HG03159 (cell line): ENCODE results near the gene PRODH2.
"Not testable (repeated sequence)": the region's sequence is repeated elsewhere in the genome, so short reads cannot be mapped to it uniquely, and the experiment has no call there.

Experiments used
- ATAC-seq: cut with Tn5 transposase; IDR thresholded peaks from one replicate; pipeline ENCODE4 v1.9.1; 2021; ENCODE audit warnings: mild to moderate bottlenecking, moderate library complexity; ENCODE audit not compliant: unreplicated experiment

Gene PRODH2

DNA sequence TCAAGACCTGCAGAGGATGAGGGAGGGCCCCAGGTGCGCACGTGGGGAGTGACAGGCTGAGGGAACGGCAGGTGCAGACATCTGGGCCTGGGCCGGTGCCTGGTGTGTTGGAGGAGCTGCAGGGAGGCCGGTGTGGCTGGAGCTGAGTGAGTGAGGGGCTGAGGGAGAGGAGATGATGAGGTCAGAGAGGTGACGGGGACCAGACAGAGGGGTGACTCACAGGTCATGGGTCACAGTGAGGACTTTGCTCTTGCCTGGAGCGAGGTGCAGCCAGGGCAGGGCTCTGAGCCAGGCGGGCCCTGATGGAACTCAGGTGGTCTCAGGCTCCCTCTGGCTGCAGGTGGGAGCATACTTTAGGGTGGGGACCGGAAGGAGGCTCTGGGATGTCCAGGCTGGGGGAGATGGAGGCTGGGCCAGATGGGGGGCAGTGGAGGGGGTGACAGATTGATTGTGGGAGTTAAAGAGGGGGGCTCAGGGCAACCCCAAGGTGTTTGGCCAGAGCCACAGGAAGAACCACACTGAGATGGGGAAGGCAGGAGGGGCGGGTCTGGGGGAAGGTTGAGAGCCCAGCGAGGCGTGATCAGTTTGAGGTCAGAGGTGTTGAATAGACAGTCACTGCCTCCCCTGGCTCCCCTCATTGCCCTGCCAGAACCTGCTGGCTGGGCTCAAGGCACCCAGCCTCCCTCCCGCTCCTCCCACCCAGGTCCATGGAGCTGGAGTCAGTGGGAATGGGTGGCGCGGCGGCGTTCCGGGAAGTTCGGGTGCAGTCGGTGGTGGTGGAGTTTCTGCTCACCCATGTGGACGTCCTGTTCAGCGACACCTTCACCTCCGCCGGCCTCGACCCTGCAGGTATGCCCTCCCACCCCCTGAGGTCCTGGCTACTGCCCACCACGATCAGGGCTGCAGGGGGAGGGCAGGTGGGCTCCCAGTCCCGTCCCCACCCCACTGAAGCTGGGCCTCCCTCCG, 28.9 kb downstream of the PRODH2 start:
- ATAC-seq, result no peak

DNA sequence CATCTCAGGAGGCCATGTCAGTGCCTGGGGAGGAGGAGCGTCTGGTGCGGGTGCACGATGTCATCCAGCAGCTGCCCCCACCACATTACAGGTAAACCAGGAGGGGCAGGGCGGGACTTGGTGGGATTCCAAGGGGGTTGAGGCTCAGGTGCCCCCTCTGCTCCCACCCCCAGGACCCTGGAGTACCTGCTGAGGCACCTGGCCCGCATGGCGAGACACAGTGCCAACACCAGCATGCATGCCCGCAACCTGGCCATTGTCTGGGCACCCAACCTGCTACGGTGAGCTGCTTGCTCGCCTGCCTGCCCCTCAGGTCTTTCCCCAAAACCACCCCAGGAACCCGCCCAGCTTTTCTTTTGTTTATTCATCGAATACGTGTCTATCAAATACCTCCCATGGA, 30.1 kb downstream of the PRODH2 start:
- ATAC-seq, result no peak

GRCh38 chr19:35781650-35782049, 31.0 kb downstream of the PRODH2 start:
- no peak for ATAC-seq

DNA sequence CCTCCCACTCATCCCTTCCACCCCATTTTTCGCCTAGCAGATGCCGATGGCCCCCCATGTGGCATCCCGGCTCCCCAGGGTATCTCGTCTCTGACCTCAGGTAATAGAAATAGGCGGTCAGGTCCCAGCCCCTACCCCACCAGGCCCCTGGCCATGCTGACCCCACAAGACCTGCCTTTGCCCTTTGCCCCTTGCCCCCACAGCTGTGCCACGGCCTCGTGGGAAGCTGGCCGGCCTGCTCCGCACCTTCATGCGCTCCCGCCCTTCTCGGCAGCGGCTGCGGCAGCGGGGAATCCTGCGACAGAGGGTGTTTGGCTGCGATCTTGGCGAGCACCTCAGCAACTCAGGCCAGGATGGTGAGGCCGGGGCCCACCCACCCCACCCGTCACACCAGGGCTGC, 31.9 kb downstream of the PRODH2 start:
- no peak for ATAC-seq

GRCh38 chr19:35780058-35780457, 32.6 kb downstream of the PRODH2 start:
- no peak for ATAC-seq

DNA sequence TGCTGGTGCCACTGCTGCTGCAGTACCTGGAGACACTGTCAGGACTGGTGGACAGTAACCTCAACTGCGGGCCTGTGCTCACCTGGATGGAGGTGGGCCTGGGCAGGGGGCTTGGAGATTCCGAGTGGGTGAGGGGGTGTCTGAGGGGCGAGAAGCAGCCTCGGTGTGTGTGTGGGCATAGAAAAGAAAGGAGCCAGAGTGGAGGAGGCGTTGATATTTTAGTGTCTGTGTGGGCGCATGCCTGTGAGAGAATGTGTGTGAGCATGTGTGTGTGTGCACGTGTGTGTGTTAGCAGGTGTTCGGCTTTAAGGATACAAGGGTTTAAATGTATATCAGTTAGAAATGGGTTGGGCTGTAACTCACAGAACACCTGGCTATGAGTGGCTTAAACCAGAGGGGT, 33.6 kb downstream of the PRODH2 start:
- no peak for ATAC-seq

DNA sequence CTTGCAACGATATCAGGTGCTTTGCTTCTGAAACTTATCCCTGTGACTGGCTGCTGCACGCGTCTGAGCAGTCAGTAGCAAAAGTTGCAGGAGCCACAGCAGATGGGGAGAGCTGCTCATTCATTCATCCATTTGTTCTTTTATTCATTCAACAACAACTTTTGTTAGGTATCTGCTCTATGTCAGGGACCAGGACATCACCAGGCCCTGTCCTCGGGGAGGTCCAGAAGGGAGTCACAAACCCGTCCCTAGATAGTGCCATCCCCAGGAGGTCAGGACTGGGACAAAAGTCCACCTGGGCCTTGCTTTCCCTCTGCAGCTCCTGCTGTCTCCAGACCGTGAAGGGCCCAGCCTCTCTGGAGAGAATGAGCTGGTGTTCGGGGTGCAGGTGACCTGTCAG, 34.7 kb downstream of the PRODH2 start:
- ATAC-seq, result no peak

GRCh38 chr19:35777086-35777841, 35.4 kb downstream of the PRODH2 start:
- no peak for ATAC-seq

- no peak for ATAC-seq
Observed at GRCh38 chr19:35776102-35776788, 36.4 kb downstream of the PRODH2 start.

GRCh38 chr19:35775298-35776101, 37.1 kb downstream of the PRODH2 start, which contains the start of gene ARHGAP33:
ARHGAP33 (plus strand) TSS chr19:35775564; CDS start chr19:35775659, 95 bp downstream.
- ATAC-seq, result peak; percentile 86

DNA sequence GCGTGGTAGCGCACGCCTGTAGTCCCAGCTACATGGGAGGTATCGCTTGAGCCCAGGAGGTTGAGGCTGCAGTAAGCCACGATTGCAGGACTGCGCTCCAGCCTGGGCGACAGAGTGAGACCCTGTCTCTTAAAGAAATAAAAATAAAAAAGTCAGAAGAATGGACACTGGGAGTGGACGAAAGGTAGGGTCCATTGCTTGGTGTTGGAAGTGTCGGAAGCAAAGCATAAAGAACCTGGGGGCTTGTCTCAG, 37.7 kb downstream of the PRODH2 start:
- ATAC-seq, result no peak

GRCh38 chr19:35774274-35775045, 38.2 kb downstream of the PRODH2 start:
- ATAC-seq, result no peak

DNA sequence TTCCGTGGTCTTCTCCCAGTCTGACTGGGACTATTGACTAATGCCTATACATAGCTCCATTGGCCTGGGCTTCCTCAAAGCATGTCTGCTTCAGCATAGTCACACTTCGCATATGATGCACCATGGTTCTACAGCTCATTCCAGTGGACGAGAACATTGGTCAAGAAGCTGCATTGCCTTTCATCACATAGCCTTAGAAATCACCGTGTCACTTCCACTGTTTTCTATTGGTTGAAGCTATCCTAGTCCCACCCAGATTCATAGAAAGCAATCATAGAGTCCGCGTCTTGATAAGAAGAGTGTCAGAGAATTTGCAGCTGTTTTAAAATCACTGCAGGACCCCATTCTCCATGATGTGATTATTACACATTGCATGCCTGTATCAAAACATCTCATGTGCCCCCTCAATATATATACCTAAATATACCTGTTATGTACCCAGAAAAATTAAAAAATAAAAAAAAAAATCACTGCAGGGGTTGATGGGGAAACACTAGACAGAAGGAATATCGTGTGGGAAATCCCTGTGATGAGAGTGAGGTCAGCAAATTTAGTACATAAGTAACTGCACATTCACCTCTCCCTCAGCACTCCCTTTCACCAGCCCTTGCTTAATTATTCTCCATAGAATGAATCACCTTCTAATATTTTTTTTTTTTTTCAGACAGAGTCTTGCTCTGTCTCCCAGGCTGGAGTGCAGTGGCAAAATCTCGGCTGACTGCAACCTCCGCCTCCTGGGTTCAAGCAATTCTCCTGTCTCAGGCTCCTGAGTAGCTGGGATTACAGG, 39.4 kb downstream of the PRODH2 start:
- ATAC-seq, result no peak

GRCh38 chr19:35772362-35772761, 40.3 kb downstream of the PRODH2 start:
- ATAC-seq, result not testable (repeated sequence)

DNA sequence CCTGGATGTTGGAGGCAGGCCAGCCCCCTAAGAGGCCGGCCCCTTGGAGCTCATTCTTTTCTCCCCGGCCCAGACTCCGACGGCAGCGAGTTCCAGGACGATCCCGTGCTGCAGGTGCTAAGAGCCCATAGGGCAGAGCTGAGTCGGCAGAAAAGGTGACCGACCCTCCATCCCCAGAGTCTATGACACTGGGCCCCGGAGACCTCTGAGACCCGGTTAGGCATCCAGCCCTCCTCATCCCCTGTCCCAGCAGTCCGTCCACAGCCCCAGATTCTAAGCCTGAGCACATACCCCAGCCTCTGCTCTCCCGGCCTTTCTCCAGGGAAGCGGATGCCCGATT, 44.6 kb downstream of the PRODH2 start:
- no peak for ATAC-seq

DNA sequence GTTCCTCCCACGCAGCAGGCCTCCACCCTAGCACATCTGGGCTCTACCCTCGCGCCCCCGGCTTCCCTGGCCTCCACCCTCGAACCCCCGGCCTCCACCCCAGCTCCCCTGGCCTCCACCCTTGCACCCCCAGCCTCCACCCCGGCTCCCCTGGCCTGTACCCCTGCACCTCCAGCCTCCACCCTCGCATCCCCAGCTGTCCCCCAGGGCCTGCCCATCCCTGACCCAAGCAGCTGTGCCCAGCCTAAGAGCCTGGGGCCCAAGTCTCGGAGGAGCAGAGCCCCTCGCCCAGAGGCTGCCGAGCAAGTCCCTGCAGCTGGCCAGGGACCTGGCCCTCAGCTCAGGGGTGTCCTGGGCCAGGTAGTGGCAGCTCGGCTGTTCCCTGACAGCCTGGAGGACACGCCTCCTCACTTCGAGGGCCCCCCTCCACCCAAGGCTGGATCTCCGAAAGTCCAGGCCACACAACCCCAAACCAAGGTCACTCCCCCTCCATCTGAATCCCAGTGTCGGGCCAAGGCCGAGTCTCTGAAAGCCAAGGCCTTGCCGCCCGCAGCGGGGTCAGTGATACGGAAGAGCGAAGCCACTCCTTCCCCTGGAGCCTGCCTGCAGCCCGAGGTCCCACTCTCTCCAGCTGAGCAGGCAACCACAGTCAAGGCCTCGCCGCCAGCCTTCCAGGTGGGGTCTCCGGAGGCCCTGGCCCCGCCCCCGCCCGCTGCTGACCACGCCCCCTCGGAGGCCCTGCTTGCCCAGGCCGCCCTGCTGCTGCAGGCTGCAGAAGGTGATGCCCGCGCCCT, 45.2 kb downstream of the PRODH2 start:
- no peak for ATAC-seq

DNA sequence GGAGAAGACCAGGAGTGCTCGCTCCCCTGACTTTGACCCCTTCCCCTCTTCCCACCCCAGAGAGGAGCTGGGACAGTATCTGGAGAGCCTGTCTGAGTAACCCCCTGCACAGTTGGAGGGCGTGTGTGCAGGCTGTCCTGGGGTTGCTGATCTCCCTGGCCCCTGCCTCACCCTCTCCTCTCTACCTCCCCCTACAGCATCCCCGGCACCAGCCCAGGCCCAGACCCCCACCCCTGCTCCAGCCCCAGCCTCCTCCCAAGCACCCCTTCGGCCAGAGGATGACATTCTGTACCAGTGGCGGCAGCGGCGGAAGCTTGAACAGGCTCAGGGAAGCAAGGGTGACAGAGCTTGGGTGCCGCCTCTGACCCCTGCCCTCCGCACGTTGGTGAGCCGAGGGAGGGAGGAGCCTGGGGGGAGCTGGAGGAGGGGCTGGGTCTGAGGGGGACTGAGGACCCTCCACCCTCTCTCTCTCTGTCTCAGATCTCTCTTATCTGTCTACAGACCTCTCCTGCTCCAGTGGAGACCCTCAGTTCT, 46.0 kb downstream of the PRODH2 start:
- ATAC-seq, result no peak
